ENCODE results near the gene TLR10.

Gene TLR10

GRCh38 chr4:38728631-38729141 lies 54.1 kb downstream of the TLR10 start:
- Histone ChIP-seq H2AFZ (ENCODE audit: low read depth, low read length) (no peak overlapping the region), H3K4me3 (ENCODE audit: low read length) (no peak overlapping the region), H3K36me3 (ENCODE audit: insufficient read depth, low read length) (no peaks in the 10 kb centered on the region), H3K4me1 (ENCODE audit: insufficient read depth, low read length) (no peaks in the 10 kb centered on the region), H3K9me3 (ENCODE audit: low read length) (peaks cover 3% of the 10 kb centered on the region), H3K27me3 (ENCODE audit: insufficient read depth, low read length) (no peaks in the 10 kb centered on the region)

DNA sequence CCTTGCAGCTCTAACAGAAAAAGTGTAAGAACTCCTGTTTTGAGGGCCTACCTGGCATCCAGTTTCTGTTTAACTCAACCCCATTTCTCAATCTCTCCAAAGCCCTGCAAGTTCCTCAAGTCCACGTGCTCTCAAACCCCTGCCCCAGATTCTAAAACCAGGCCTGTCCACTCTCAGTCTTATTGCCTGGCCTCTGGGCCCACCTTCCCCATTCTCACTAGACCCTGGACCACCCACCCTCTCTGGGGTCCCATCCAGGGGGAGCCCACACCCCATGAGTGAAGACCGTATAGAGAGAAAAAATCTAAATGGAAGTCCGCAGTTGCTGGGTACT lies 58.3 kb downstream of the TLR10 start:
- Histone ChIP-seq H2AFZ (ENCODE audit: low read depth, low read length) (no peak overlapping the region), H3K9me3 (ENCODE audit: low read length) (no peaks in the 10 kb centered on the region), H3K36me3 (ENCODE audit: insufficient read depth, low read length) (no peaks in the 10 kb centered on the region), H3K4me3 (ENCODE audit: low read length) (no peak overlapping the region), H3K4me1 (ENCODE audit: insufficient read depth, low read length) (no peaks in the 10 kb centered on the region), H3K27me3 (ENCODE audit: insufficient read depth, low read length) (no peaks in the 10 kb centered on the region)

- H3K36me3 ChIP-seq (ENCODE audit: insufficient read depth, low read length), result no peaks in the 10 kb centered on the region
- H3K4me3 ChIP-seq (ENCODE audit: low read length), result no peak overlapping the region
- H2AFZ ChIP-seq (ENCODE audit: low read depth, low read length), result no peak overlapping the region
- no peaks in the 10 kb centered on the region for H3K27me3 ChIP-seq (ENCODE audit: insufficient read depth, low read length)
- H3K9me3 ChIP-seq (ENCODE audit: low read length), result no peaks in the 10 kb centered on the region
- H3K4me1 ChIP-seq (ENCODE audit: insufficient read depth, low read length), result no peaks in the 10 kb centered on the region
Measured at GRCh38 chr4:38723726-38724474, 58.9 kb downstream of the TLR10 start.

DNA sequence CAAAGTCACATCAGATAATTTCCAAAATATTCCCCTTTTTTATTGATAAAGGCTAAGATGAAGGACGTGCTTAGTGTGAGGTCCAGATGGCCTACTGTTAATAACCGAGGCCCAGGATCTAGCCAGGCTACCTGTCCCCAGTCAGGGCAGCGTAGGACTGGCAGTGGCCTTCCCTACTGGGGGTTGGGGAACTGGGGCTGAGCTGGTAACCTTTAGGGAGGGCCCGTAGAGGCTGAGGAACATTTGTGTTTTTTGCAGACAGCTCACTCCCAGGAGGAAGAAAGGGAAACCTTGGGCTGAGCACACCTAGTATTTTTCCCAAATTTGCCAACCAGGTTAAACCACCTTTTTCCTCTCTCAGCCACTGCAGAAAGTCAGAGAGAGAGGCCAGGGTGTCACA lies 59.7 kb downstream of the TLR10 start:
- Histone ChIP-seq H3K9me3 (ENCODE audit: low read length) (no peaks in the 10 kb centered on the region), H3K4me3 (ENCODE audit: low read length) (no peak overlapping the region), H2AFZ (ENCODE audit: low read depth, low read length) (no peak overlapping the region), H3K27me3 (ENCODE audit: insufficient read depth, low read length) (no peaks in the 10 kb centered on the region), H3K4me1 (ENCODE audit: insufficient read depth, low read length) (no peaks in the 10 kb centered on the region), H3K36me3 (ENCODE audit: insufficient read depth, low read length) (no peaks in the 10 kb centered on the region)

Data from neuron (in vitro differentiated cells).